AG09309 (cell line): ENCODE measurements around the gene ZNF445.
"Not testable (repeated sequence)": the region's sequence is repeated elsewhere in the genome, so short reads cannot be mapped to it uniquely, and the experiment has no call there.

Experiments
- DNase-seq: peaks from one replicate; pipeline ENCODE4 v3.0.0-alpha.2; 2010; ENCODE audit warnings: low read depth
- H3K4me3 ChIP-seq: 2 replicates; pipeline ENCODE4 v1.5.1; 2011; ENCODE audit warnings: mild to moderate bottlenecking, low read depth, low read length, moderate library complexity; ENCODE audit not compliant: control insufficient read depth
- TF ChIP-seq, protein P1 (sequence below): IDR thresholded peaks from 2 replicates; pipeline ENCODE4 v1.5.1; 2011; ENCODE audit warnings: mild to moderate bottlenecking, low read depth, low read length, inconsistent platforms; ENCODE audit not compliant: insufficient read depth, control insufficient read depth; ENCODE audit errors: missing control alignments

Gene ZNF445

DNA sequence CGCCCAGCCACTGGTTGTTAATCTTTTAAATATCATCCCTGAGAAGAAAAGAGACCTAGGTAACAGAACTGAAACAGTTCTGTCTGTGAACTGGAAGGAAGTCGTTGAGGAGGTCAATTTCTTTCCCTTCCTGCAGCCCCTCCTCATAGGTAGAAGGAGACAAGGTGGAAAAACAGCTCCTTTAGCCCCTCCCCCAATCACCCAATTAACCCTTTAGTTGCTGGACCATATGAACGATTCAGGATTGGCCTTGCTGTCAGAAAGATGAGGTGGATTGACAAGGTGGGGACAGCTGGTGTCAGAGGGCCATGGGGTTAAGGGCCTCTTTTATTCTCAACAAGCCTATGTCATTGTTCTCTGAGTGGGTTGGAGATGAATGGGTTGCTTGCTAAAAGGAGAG lies 36.0 kb upstream of the ZNF445 start:
- TF ChIP-seq, protein P1, sequence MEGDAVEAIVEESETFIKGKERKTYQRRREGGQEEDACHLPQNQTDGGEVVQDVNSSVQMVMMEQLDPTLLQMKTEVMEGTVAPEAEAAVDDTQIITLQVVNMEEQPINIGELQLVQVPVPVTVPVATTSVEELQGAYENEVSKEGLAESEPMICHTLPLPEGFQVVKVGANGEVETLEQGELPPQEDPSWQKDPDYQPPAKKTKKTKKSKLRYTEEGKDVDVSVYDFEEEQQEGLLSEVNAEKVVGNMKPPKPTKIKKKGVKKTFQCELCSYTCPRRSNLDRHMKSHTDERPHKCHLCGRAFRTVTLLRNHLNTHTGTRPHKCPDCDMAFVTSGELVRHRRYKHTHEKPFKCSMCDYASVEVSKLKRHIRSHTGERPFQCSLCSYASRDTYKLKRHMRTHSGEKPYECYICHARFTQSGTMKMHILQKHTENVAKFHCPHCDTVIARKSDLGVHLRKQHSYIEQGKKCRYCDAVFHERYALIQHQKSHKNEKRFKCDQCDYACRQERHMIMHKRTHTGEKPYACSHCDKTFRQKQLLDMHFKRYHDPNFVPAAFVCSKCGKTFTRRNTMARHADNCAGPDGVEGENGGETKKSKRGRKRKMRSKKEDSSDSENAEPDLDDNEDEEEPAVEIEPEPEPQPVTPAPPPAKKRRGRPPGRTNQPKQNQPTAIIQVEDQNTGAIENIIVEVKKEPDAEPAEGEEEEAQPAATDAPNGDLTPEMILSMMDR: no peak
- no peak for DNase-seq
- no peak overlapping the region for H3K4me3 ChIP-seq

DNA sequence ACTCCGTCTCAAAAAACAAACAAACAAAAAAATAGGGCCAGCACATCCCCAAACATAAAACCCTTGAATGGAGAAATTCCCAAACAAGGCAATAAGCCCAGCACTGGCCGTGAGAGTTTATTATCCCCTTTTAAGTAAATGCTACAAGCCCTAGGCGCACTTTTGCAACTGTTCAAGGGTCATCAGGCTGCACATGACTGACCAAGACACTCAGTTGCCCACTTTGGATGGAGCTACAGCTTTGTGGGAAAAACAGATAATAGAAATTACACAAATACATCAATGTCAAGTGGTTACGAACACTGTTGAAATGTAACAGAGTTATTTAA lies 33.7 kb upstream of the ZNF445 start:
- TF ChIP-seq, protein P1: no peak
- H3K4me3 ChIP-seq: peak overlapping the region; percentile 56
- no peak for DNase-seq

DNA sequence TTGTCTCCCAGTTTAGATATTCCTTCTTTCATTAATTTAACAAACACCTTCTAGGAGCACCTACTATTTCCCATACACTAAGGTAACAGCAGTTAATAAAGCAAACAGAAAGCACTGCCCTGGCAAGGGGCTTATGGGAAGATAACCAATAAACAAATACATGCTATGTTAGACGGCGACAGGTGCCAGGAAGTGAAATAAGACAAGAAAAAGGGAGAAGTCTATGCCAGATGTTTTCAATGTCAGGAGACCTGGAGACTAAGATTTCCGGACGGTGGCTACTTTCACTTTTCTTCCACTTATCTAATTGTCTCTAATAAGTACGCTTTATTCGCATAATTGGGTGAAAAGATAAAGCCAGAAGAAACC lies 32.5 kb upstream of the ZNF445 start:
- no peak for DNase-seq
- peak overlapping the region; percentile 56 for H3K4me3 ChIP-seq

DNA sequence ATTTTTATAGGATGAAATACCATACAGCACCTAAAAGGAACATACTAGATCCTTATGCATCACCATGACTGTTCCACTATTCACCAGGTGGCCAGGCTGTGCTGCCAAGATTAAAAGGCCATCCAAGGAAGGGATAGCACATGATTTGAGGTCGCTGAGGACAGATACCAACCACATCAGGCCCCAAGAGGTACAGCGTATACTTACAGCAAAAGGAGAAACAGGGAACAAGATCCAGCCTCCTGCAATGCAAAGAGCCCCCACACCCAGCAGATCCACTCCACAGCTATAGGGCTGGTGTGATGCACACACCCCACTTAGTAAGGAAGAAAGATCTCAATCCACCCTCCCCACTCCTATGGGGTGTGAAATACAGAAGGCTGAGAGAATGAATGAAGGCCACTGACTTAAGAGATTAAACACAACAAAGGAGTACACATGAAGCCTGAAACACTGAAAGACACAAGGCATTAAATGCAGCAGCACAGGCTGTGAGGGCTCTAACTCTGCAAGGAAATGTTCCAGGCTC lies 32.0 kb upstream of the ZNF445 start:
- TF ChIP-seq, protein P1: no peak
- DNase-seq: no peak
- H3K4me3 ChIP-seq: peak overlapping the region; percentile 56

More for the DNA sequence above, 32.5 kb upstream of the ZNF445 start:
- TF ChIP-seq, protein P1: no peak

DNA sequence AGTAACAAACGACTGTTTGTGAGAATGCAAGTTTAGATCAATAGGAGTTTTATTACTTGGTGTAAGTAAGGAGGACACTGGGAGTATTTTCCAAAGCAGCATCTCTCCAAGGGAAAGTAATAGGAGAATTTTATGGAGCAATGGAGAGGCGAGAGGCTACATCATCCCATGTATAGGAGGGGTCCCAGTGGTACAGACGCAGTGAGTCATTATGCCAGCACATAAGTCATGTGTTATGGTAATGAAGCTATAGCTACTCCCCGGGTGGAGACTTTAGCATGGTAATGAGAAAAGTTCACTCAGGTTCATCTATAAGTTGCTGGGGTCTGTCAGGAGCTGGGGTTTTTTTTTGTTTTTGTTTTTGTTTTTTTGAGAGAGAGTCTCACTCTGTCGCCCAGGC lies 29.5 kb upstream of the ZNF445 start:
- TF ChIP-seq, protein P1: no peak
- DNase-seq: no peak
- no peak overlapping the region for H3K4me3 ChIP-seq

DNA sequence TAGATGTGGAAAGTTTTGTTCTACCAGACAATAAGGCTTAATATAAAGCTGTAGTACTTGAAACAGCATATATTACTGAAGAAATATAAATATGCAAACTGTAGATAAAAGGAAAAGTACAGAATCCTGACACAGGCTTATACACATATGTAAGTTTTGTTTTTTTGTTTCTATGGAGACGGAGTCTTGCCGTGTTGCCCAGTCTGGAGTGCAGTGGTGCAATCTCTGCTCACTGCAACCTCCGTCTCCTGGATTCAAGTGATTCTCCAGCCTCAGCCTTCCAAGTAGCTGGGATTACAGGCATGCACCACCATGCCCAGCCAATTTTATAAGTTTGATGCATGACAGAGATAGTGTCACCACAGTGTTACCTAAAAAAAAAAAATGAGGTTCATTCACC lies 29.1 kb upstream of the ZNF445 start:
- H3K4me3 ChIP-seq: no peak overlapping the region
- no peak for DNase-seq
- TF ChIP-seq, protein P1: no peak

DNA sequence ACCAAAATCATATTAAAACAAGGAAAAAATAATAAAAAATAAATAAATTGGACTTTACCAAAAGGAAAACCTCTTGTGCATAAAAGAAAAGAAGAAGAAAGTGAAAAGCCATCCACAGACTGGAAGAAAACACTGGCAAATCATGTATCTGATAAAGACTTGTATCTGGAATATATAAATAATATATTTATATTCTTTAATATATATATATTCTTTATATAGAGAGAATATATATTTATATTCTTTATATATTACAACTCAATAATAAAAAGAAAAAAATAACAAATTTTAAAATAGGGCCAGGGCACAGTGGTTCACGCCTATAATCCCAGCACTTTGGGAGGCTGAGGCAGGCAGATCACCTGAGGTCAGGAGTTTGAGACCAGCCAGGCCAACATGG lies 27.1 kb upstream of the ZNF445 start:
- no peak overlapping the region for H3K4me3 ChIP-seq

DNA sequence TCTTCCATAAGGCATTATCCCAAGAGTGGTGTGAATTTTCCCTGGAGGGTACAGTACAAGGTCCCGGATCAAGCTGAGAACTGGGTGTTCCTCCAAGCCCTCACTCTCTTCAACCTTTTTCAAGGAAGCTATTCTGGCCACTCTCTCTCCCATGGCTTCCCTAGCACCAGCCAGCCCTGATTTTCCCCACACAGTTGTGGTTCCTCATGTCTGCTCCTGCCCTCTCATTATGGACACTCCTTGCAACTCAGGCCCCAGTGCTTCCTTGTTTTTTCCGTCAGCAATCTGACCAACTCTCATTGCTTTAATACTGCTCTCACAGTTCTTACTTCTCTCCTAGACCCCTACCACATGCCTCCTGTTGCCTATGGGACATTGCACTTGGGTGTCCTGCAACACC lies 25.7 kb upstream of the ZNF445 start:
- DNase-seq, H3K4me3 ChIP-seq: not testable (repeated sequence)

More for the DNA sequence above, 27.1 kb upstream of the ZNF445 start:
- no peak for DNase-seq
- TF ChIP-seq, protein P1: no peak
